ENCODE measurements around the gene MIEF1. TPM values are rescaled to one million over a fixed set of nuclear protein-coding genes. Genes with fewer than 3 reads are reported as not detected.
A peak's percentile ranks its signal among the peaks of the same experiment; 100 is the strongest.

Gene MIEF1
- total RNA-seq, 2 donors from 2014 or later = 18.8 to 36.9 TPM

DNA sequence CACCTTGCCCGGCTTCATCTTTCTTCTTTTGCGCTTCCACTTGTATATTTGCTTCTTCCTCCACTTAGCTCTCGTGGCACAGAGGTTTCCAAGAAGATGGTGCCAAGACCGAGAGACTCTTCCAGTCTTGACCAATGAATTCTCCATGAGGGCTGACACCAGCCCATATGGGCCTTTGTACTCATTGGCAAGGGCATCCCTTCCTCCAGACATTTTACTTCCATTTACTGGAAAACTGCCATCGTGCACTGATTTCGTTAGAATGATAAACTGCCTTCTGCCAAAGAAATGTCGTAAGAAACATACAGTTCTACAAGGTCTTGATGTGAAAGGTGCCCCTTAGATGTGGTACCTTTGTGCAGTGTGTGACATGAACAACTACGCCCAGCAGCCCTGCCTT is 4.7 kb upstream of the MIEF1 start:
- Histone ChIP-seq H3K4me1 (ENCODE audit: control insufficient read depth in 1 of 2, low read depth in 2 of 2) (peaks cover 8 to 18% of the 10 kb centered on the region in 2 donors), H3K27ac (no peak overlapping the region), H3K4me3 (no peak overlapping the region), H3K27me3 (replicated peaks; ENCODE audit: insufficient read depth) (no peaks in the 10 kb centered on the region), H3K9me3 (no peaks in the 10 kb centered on the region), H3K36me3 (no peaks in the 10 kb centered on the region)
- DNase-seq (ENCODE audit: low spot score) (no peak), ATAC-seq (ENCODE audit: insufficient number of reproducible peaks, low FRiP score, low read depth) (no peak)
- TF ChIP-seq, protein P1, sequence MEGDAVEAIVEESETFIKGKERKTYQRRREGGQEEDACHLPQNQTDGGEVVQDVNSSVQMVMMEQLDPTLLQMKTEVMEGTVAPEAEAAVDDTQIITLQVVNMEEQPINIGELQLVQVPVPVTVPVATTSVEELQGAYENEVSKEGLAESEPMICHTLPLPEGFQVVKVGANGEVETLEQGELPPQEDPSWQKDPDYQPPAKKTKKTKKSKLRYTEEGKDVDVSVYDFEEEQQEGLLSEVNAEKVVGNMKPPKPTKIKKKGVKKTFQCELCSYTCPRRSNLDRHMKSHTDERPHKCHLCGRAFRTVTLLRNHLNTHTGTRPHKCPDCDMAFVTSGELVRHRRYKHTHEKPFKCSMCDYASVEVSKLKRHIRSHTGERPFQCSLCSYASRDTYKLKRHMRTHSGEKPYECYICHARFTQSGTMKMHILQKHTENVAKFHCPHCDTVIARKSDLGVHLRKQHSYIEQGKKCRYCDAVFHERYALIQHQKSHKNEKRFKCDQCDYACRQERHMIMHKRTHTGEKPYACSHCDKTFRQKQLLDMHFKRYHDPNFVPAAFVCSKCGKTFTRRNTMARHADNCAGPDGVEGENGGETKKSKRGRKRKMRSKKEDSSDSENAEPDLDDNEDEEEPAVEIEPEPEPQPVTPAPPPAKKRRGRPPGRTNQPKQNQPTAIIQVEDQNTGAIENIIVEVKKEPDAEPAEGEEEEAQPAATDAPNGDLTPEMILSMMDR (IDR thresholded peaks at IDR 0.05) = no peak

DNA sequence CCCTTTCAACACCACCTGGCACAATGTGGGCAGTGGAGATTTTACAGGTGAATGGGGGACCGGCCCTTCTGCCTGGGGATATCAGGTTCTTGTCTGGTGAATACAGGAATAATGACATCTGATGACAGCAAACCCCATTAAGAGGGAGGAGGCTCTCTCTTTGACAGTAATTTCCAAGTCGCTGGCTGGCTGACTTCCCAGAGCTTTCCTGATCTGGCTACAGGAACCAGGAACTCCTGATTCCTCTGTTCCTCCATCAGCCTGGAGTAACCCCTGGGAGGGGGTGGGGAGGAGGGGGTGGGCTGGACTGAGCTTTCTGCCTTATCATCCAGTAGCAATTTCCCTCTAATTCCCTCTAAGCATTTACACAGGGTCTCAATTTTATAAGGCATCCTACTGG is 3.7 kb upstream of the MIEF1 start:
- DNase-seq (ENCODE audit: low spot score) = no peak
- no peak overlapping the region for H3K4me3 ChIP-seq
- H3K27ac ChIP-seq = no peak overlapping the region
- no peaks in the 10 kb centered on the region for H3K36me3 ChIP-seq
- H3K4me1 ChIP-seq (ENCODE audit: control insufficient read depth in 1 of 2, low read depth in 2 of 2) = peaks cover 13 to 24% of the 10 kb centered on the region in 2 donors
- ATAC-seq (ENCODE audit: insufficient number of reproducible peaks, low FRiP score, low read depth) = no peak
- TF ChIP-seq, protein P1 (IDR thresholded peaks at IDR 0.05) = no peak
- no peaks in the 10 kb centered on the region for H3K9me3 ChIP-seq
- no peaks in the 10 kb centered on the region for H3K27me3 ChIP-seq (replicated peaks; ENCODE audit: insufficient read depth)

DNA sequence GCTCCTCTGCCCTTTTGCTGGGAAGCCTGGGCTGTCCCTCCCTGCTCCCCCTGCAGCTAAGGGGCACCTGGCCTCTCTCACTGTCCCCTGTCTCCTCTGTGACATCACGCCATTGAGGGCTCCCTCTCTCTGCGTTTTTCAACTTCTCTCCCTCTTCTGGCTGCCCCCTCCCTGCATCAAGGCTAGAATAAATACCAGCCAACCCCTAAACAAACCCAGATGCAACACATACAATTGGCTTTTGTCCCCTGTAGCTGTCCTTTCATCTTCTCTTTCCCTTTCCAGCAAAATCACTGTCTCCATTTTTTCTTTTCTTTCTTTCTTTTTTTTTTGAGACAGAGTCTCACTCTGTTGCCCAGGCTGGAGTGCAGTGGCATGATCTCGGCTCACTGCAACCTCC is 3.3 kb upstream of the MIEF1 start:
- no peak for ATAC-seq (ENCODE audit: insufficient number of reproducible peaks, low FRiP score, low read depth)
- peaks cover 17 to 29% of the 10 kb centered on the region in 2 donors for H3K4me1 ChIP-seq (ENCODE audit: control insufficient read depth in 1 of 2, low read depth in 2 of 2)
- TF ChIP-seq, protein P1 (IDR thresholded peaks at IDR 0.05) = no peak
- no peak overlapping the region for H3K27ac ChIP-seq
- no peaks in the 10 kb centered on the region for H3K9me3 ChIP-seq
- H3K27me3 ChIP-seq (replicated peaks; ENCODE audit: insufficient read depth) = no peaks in the 10 kb centered on the region
- no peak for DNase-seq (ENCODE audit: low spot score)
- H3K36me3 ChIP-seq = no peaks in the 10 kb centered on the region
- no peak overlapping the region for H3K4me3 ChIP-seq

DNA sequence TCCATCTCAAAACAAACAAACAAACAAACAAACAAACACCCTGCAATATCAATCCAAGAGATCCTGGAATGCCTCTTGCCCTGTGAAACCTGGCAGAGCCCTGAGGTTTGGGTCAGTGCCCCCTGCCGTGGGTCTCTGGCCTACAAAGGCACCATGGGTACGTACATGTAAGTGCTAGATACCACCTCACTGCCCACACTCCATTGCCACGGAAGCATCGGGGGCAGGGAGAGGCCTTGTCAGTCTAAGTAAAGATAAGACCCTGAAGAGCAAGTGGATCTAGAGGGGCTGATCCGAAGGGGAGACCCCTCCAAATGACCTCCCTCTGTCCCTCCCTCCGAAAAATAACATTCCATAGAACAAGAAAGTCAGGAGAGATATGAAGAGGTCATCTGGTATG is 2.0 kb upstream of the MIEF1 start:
- ATAC-seq (ENCODE audit: insufficient number of reproducible peaks, low FRiP score, low read depth) (no peak), DNase-seq (ENCODE audit: low spot score) (no peak)
- Histone ChIP-seq H3K4me1 (ENCODE audit: control insufficient read depth in 1 of 2, low read depth in 2 of 2) (peaks cover 17 to 33% of the 10 kb centered on the region in 2 donors), H3K27ac (no peak overlapping the region), H3K36me3 (peaks cover 10% of the 10 kb centered on the region), H3K27me3 (replicated peaks; ENCODE audit: insufficient read depth) (no peaks in the 10 kb centered on the region), H3K4me3 (no peak overlapping the region), H3K9me3 (no peaks in the 10 kb centered on the region)
- TF ChIP-seq, protein P1 (IDR thresholded peaks at IDR 0.05) = no peak

DNA sequence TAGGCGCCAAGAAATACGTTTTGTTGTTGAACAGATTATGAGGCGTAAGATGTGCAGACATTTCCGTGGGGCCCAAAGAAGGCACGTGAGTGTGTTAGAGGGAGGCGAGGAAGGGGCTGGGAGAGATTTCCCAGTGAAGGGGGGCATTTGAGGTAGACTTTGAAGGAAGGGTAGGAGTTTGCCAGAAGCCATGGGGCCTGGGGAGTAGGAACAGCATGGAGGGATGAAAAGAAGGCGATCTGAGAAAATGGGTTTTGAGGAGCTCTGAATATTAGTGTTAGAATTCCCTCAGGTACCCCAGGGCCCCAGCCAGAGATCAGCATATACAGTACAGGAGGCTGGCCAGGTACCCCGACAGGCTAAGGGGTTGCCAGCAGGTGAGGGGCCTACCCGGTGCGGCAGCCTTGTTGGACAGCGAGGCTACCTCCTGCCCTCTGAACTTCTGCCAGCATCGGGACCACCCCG is 414 bp upstream of the MIEF1 start:
- Histone ChIP-seq H3K4me1 (ENCODE audit: control insufficient read depth in 1 of 2, low read depth in 2 of 2) (peaks cover 17 to 32% of the 10 kb centered on the region in 2 donors), H3K27ac (peak overlapping the region; percentile 72 to 86), H3K36me3 (peaks cover 25% of the 10 kb centered on the region), H3K9me3 (no peaks in the 10 kb centered on the region), H3K4me3 (peak overlapping the region; percentile 75), H3K27me3 (replicated peaks; ENCODE audit: insufficient read depth) (no peaks in the 10 kb centered on the region)
- ATAC-seq (ENCODE audit: insufficient number of reproducible peaks, low FRiP score, low read depth) (peak; percentile 6), DNase-seq (ENCODE audit: low spot score) (no peak)
- TF ChIP-seq, protein P1 (IDR thresholded peaks at IDR 0.05) = no peak

Data from thoracic aorta (tissue), 2 donors.